Mesothelial cell of epicardium (in vitro differentiated cells): ENCODE measurements around the gene PKP1. TPM values are rescaled to one million over a fixed set of nuclear protein-coding genes. Genes with fewer than 3 reads are reported as not detected.

ENCODE experiments used
- DNase-seq, 2 experiments: peaks; one replicate each; pipeline ENCODE4 v3.0.0; 2021; ENCODE audit warnings: low spot score in 2 of 2; ENCODE audit not compliant: unreplicated experiment in 2 of 2
- H3K27ac Mint-ChIP-seq: 2 replicates; pipeline ENCODE4 v1.8.0; 2021; ENCODE audit warnings: mixed read lengths
- H3K27me3 Mint-ChIP-seq: 2 replicates; pipeline ENCODE4 v1.8.0; 2021; ENCODE audit warnings: low read depth, mixed read lengths
- H3K36me3 Mint-ChIP-seq: 2 replicates; pipeline ENCODE4 v1.8.0; 2021; ENCODE audit warnings: mixed read lengths
- H3K4me1 Mint-ChIP-seq: 2 replicates; pipeline ENCODE4 v1.8.0; 2021; ENCODE audit warnings: mixed read lengths
- H3K4me3 Mint-ChIP-seq: 2 replicates; pipeline ENCODE4 v1.8.0; 2021; ENCODE audit warnings: mild to moderate bottlenecking, moderate library complexity, mixed read lengths
- H3K9me3 Mint-ChIP-seq: 2 replicates; pipeline ENCODE4 v1.8.0; 2021; ENCODE audit warnings: mixed read lengths
- CTCF ChIP-seq: fragments of 200-600 bp; sonication (generic); IDR thresholded peaks from one replicate; pipeline ENCODE4 v1.5.0; 2021; ENCODE audit warnings: antibody characterized with exemption; ENCODE audit not compliant: unreplicated experiment
- total RNA-seq: library from RNA; stranded (reverse); gene quantifications from 3 replicates; pipeline ENCODE4 v1.2.1, GENCODE V29; 2021

Gene PKP1
- total RNA-seq, 1 donor from 2014 or later, result 0.54 TPM

DNA sequence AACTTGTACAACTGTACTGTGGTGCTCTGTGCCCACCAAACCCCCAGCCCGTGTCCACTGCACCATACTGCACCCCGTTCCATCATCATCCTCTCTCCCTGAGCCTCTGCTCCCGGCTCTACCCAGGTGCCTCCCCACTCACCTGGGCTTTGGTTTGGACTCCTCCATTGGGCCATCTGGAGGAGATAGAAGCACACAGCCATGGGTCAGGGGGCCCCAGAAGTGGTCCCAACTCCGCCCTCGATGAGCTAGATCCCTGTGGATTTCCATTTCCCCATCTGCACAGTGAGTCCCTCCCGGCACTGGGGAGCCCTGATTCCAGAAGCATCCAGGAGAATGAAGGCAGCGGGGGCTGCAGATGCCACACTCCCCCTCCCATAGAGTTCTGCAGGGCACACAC, 83.4 kb downstream of the PKP1 start:
- no peak for TF ChIP-seq CTCF
- Mint-ChIP-seq H3K27me3 (no peaks in the 10 kb centered on the region), H3K4me3 (no peak overlapping the region), H3K27ac (no peak overlapping the region), H3K9me3 (no peaks in the 10 kb centered on the region), H3K36me3 (peaks cover 2% of the 10 kb centered on the region), H3K4me1 (peaks cover 18% of the 10 kb centered on the region)
- DNase-seq, result no peak

DNA sequence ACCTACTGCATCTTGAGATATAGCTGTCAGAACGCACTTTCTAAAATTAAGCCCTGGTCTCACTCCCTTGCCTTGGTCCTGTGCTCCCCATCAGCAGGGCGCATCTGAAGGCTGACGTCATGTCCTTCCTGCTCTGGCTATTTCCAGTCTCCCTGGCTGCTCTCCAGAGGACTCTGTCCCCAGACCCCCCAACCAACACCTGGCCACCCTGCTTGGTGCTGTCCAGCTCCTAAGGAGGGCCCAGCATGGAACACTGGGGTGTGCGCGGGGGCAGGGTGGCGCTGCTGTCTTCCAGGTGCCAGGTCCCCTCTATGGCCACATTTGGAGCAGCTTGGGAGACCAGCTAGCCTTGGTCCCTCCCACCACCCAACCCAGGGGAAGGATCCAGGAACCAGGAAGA, 85.9 kb downstream of the PKP1 start:
- no peak for DNase-seq
- Mint-ChIP-seq H3K36me3 (peaks cover 2% of the 10 kb centered on the region), H3K4me1 (peaks cover 28% of the 10 kb centered on the region), H3K27ac (no peak overlapping the region), H3K27me3 (no peaks in the 10 kb centered on the region), H3K9me3 (no peaks in the 10 kb centered on the region), H3K4me3 (no peak overlapping the region)
- TF ChIP-seq CTCF, result no peak

GRCh38 chr1:201370500-201370899, 87.2 kb downstream of the PKP1 start:
- DNase-seq, result no peak
- Mint-ChIP-seq H3K9me3 (no peaks in the 10 kb centered on the region), H3K4me1 (peaks cover 30% of the 10 kb centered on the region), H3K27me3 (no peaks in the 10 kb centered on the region), H3K4me3 (no peak overlapping the region), H3K36me3 (peaks cover 2% of the 10 kb centered on the region), H3K27ac (no peak overlapping the region)
- TF ChIP-seq CTCF, result no peak

- TF ChIP-seq CTCF, result no peak
- Mint-ChIP-seq H3K9me3 (no peaks in the 10 kb centered on the region), H3K36me3 (peaks cover 2% of the 10 kb centered on the region), H3K27ac (no peak overlapping the region), H3K4me1 (peaks cover 37% of the 10 kb centered on the region), H3K27me3 (no peaks in the 10 kb centered on the region), H3K4me3 (no peak overlapping the region)
- DNase-seq, result no peak
Measured at GRCh38 chr1:201371276-201371675, 88.0 kb downstream of the PKP1 start.

GRCh38 chr1:201371792-201372191, 88.5 kb downstream of the PKP1 start:
- Mint-ChIP-seq H3K4me3 (no peak overlapping the region), H3K9me3 (no peaks in the 10 kb centered on the region), H3K27ac (no peak overlapping the region), H3K4me1 (peaks cover 42% of the 10 kb centered on the region), H3K36me3 (peaks cover 2% of the 10 kb centered on the region), H3K27me3 (no peaks in the 10 kb centered on the region)
- DNase-seq, result no peak
- TF ChIP-seq CTCF, result no peak

- Mint-ChIP-seq H3K4me1 (peaks cover 60% of the 10 kb centered on the region), H3K9me3 (no peaks in the 10 kb centered on the region), H3K27ac (no peak overlapping the region), H3K27me3 (no peaks in the 10 kb centered on the region), H3K36me3 (no peaks in the 10 kb centered on the region), H3K4me3 (no peak overlapping the region)
- no peak for DNase-seq
- no peak for TF ChIP-seq CTCF
Measured at GRCh38 chr1:201374364-201374763, 91.1 kb downstream of the PKP1 start.
